ENCODE results near the gene TFAP2A. TPM values are rescaled to one million over a fixed set of nuclear protein-coding genes. Genes with fewer than 3 reads are reported as not detected.

TFAP2A gene
- total RNA-seq, 4 donors from 2014 or later = 0.40 to 0.78 TPM; not detected in 2

- WGBS, 2 donors = 28 to 39% methylated on average over 12 of the region's 12 CpGs
- no peak for TF ChIP-seq POLR2A (IDR thresholded peaks at IDR 0.05)
- peak in 3 of 6 experiments; percentile 26 to 55 (median 49) for TF ChIP-seq CTCF (IDR thresholded peaks at IDR 0.05)
- H3K36me3 ChIP-seq = no peaks in the 10 kb centered on the region
- DNase-seq = no peak
- peaks cover 11 to 16% of the 10 kb centered on the region in 2 donors for H3K4me1 ChIP-seq
- H3K4me3 ChIP-seq (replicated peaks in 1 of 3) = no peak overlapping the region
- intact Hi-C loops (cut with DNase I) = loop anchor here (10.0 kb wide), 2 partner anchors 395 to 875 kb away; no protein-coding TSS in a partner anchor
- H3K27ac ChIP-seq = no peak overlapping the region
- H3K9me3 ChIP-seq = no peaks in the 10 kb centered on the region
- H3K27me3 ChIP-seq = peaks cover 7% of the 10 kb centered on the region
Observed at GRCh38 chr6:10429638-10430427, 15.0 kb upstream of the TFAP2A start.

GRCh38 chr6:10426781-10427279 lies 12.0 kb upstream of the TFAP2A start:
- intact Hi-C loops (cut with DNase I) = loop anchor here (10.0 kb wide), 1 partner anchor 392 kb away; no protein-coding TSS in a partner anchor
- 15% methylated on average over 6 of the region's 6 CpGs for WGBS, 2 donors
- H3K27ac ChIP-seq = no peak overlapping the region
- DNase-seq = no peak
- peaks cover 11 to 16% of the 10 kb centered on the region in 2 donors for H3K4me1 ChIP-seq
- no peak for TF ChIP-seq CTCF (IDR thresholded peaks at IDR 0.05)
- TF ChIP-seq POLR2A (IDR thresholded peaks at IDR 0.05) = no peak
- peak overlapping the region in 2 of 3 donors; percentile 41 to 48 for H3K4me3 ChIP-seq (replicated peaks in 1 of 3)
- peaks cover 19% of the 10 kb centered on the region for H3K27me3 ChIP-seq
- H3K9me3 ChIP-seq = no peaks in the 10 kb centered on the region
- H3K36me3 ChIP-seq = no peaks in the 10 kb centered on the region

- H3K27me3 ChIP-seq = peaks cover 26% of the 10 kb centered on the region
- H3K9me3 ChIP-seq = no peaks in the 10 kb centered on the region
- peak overlapping the region in 2 of 3 donors; percentile 41 to 48 for H3K4me3 ChIP-seq (replicated peaks in 1 of 3)
- intact Hi-C loops (cut with DNase I) = loop anchor here (10.0 kb wide), 1 partner anchor 391 kb away; no protein-coding TSS in a partner anchor
- TF ChIP-seq POLR2A (IDR thresholded peaks at IDR 0.05) (no peak), CTCF (IDR thresholded peaks at IDR 0.05) (peak in 1 of 6 experiments; percentile 2)
- H3K27ac ChIP-seq = no peak overlapping the region
- peaks cover 11 to 21% of the 10 kb centered on the region in 2 donors for H3K4me1 ChIP-seq
- H3K36me3 ChIP-seq = no peaks in the 10 kb centered on the region
- WGBS, 2 donors = 2% methylated on average over 17 to 20 of the region's 54 CpGs
- peak in 1 of 2 donors; percentile 50 for DNase-seq
Observed at GRCh38 chr6:10425975-10426780, 11.3 kb upstream of the TFAP2A start.

GRCh38 chr6:10425176-10425974 lies 10.5 kb upstream of the TFAP2A start:
- H3K27ac ChIP-seq = no peak overlapping the region
- 5 to 8% methylated on average over 35 of the region's 35 CpGs for WGBS, 2 donors
- intact Hi-C loops (cut with DNase I) = loop anchor here (10.0 kb wide), 1 partner anchor 391 kb away; no protein-coding TSS in a partner anchor
- H3K9me3 ChIP-seq = no peaks in the 10 kb centered on the region
- H3K4me3 ChIP-seq (replicated peaks in 1 of 3) = peak overlapping the region in 1 of 3 donors; percentile 41
- peaks cover 34% of the 10 kb centered on the region for H3K27me3 ChIP-seq
- no peaks in the 10 kb centered on the region for H3K36me3 ChIP-seq
- TF ChIP-seq POLR2A (IDR thresholded peaks at IDR 0.05) (no peak), CTCF (IDR thresholded peaks at IDR 0.05) (no peak)
- peaks cover 11 to 29% of the 10 kb centered on the region in 2 donors for H3K4me1 ChIP-seq
- no peak for DNase-seq

Measured in thyroid gland (tissue), 4 donors.